Measurements from ENCODE around the gene ANO10. TPM values are rescaled to one million over a fixed set of nuclear protein-coding genes. Genes with fewer than 3 reads are reported as not detected.
A peak's percentile ranks its signal among the peaks of the same experiment; 100 is the strongest.

The ANO10 gene
- total RNA-seq, 2 donors from 2014 or later = 83.8 to 112 TPM

DNA sequence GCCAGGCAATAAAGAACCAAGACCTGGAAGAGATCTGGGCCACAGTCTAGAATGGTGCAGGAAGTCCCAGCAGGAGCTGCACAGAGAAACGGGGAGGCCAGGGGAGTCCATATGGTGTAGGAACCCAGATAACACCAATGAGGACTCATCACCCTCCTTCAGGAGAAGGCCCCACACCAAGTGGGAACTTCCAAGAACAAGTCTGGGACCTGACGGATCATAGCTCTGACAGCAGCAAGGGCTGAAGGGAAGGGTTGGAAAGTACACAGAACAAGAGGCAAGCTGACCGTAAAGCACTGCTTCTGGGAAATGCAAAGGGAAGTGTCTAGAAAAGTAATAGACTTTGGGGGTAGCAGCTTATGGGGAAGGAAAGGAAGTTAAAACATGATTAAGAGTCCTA lies 34.5 kb downstream of the ANO10 start:
- no peak for TF ChIP-seq CTCF (conservative IDR thresholded peaks at IDR 0.05)
- no peak overlapping the region for H3K9ac ChIP-seq (ENCODE audit: extremely low read depth, low read length, poor library complexity, severe bottlenecking)
- Mint-ChIP-seq H3K36me3 (ENCODE audit: low read depth) (peaks cover 57% of the 10 kb centered on the region), H3K4me3 (no peak overlapping the region), H3K27ac (no peak overlapping the region), H3K9me3 (peaks cover 21% of the 10 kb centered on the region), H3K4me1 (peaks cover 13% of the 10 kb centered on the region), H3K27me3 (ENCODE audit: insufficient read depth) (no peaks in the 10 kb centered on the region)
- DNase-seq = no peak
- H3K4me1 ChIP-seq (ENCODE audit: control insufficient read depth, insufficient read depth, low read length) = no peaks in the 10 kb centered on the region
- H3K9me3 ChIP-seq (ENCODE audit: control insufficient read depth, low read length) = peaks cover 44% of the 10 kb centered on the region
- H3K36me3 ChIP-seq (ENCODE audit: control insufficient read depth, insufficient read depth, low read length) = peaks cover 45% of the 10 kb centered on the region
- no peak overlapping the region for H3K4me3 ChIP-seq (ENCODE audit: low read length)
- WGBS, 2 experiments (ENCODE audit: insufficient coverage in 1 of 2, insufficient read length in 1 of 2) = 90 to 94% methylated on average over 3 of the region's 3 CpGs
- H3K27me3 ChIP-seq (ENCODE audit: control insufficient read depth, insufficient read depth, low read length, poor library complexity, severe bottlenecking) = no peaks in the 10 kb centered on the region
- no peak overlapping the region for H3K27ac ChIP-seq (ENCODE audit: low read depth, low read length)

DNA sequence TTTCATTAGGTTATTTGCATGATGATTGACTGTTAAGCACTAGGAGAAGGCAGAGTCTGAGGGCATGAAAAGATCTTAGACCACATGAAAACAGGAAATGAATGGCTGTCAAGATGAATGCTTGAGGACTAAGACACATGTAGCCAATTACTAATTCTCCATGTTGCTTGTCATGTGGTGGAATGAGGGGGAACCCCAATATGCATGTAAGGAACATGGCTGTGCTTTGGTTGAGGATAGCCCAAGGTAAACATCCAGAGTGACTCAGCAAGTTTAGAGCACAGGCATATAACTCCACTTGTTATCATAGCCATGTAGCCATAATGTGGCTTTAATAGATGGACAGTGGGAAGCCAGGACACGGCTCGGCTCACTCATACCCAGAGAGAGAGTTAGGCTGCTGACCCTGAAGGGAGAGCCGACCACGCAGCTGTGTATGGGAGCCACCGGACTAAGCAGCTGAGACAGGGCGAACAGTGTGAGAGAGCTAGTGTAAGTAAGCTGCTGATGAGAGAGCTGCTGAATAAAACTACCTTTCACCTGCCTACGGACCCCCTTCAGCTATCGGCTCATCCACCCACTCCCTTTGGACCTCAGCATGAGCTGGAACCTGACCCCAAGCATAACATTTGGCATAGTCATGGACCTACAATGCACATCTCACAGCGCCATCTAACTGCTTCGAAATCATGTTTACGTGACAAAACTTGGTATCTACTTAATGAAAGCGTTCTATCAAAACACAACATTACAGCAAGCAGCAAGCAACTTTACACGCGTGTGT lies 37.6 kb downstream of the ANO10 start:
- 91 to 96% methylated on average over 8 to 14 of the region's 14 CpGs for WGBS, 2 experiments (ENCODE audit: insufficient coverage in 1 of 2, insufficient read length in 1 of 2)
- H3K27ac Mint-ChIP-seq = peak overlapping the region; percentile 65
- TF ChIP-seq CTCF (conservative IDR thresholded peaks at IDR 0.05) = no peak
- Histone ChIP-seq H3K4me1 (ENCODE audit: control insufficient read depth, insufficient read depth, low read length) (no peaks in the 10 kb centered on the region), H3K4me3 (ENCODE audit: low read length) (no peak overlapping the region), H3K9me3 (ENCODE audit: control insufficient read depth, low read length) (peaks cover 26% of the 10 kb centered on the region), H3K27ac (ENCODE audit: low read depth, low read length) (no peak overlapping the region), H3K36me3 (ENCODE audit: control insufficient read depth, insufficient read depth, low read length) (peaks cover 36% of the 10 kb centered on the region), H3K27me3 (ENCODE audit: control insufficient read depth, insufficient read depth, low read length, poor library complexity, severe bottlenecking) (no peaks in the 10 kb centered on the region), H3K9ac (ENCODE audit: extremely low read depth, low read length, poor library complexity, severe bottlenecking) (no peak overlapping the region)
- no peak for DNase-seq
- no peak overlapping the region for H3K4me3 Mint-ChIP-seq
- peaks cover 49% of the 10 kb centered on the region for H3K36me3 Mint-ChIP-seq (ENCODE audit: low read depth)
- peaks cover 4% of the 10 kb centered on the region for H3K9me3 Mint-ChIP-seq
- no peaks in the 10 kb centered on the region for H3K27me3 Mint-ChIP-seq (ENCODE audit: insufficient read depth)
- H3K4me1 Mint-ChIP-seq = peaks cover 15% of the 10 kb centered on the region

DNA sequence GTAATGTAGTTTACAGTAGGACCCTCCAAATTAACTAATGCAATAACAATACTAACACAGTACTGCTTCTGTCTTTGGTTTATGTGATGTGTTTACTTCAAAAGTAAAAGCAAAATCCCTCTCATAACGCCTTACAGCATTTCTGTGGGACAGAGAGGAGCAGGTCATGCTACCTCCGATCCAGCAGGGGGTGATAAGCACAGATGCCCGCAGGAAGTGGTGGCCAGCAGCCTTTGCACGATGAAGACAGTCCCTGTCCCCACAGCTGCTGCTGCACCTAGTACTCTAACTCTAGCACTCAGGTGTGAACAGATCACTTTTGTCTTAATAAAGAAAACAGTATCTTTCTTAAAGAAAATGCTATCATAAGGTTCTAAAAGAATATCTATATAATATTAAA lies 38.3 kb downstream of the ANO10 start:
- Mint-ChIP-seq H3K4me3 (no peak overlapping the region), H3K36me3 (ENCODE audit: low read depth) (peaks cover 41% of the 10 kb centered on the region), H3K27ac (no peak overlapping the region), H3K4me1 (peaks cover 15% of the 10 kb centered on the region), H3K27me3 (ENCODE audit: insufficient read depth) (no peaks in the 10 kb centered on the region), H3K9me3 (peaks cover 4% of the 10 kb centered on the region)
- peaks cover 26% of the 10 kb centered on the region for H3K9me3 ChIP-seq (ENCODE audit: control insufficient read depth, low read length)
- DNase-seq = no peak
- H3K27me3 ChIP-seq (ENCODE audit: control insufficient read depth, insufficient read depth, low read length, poor library complexity, severe bottlenecking) = no peaks in the 10 kb centered on the region
- no peak overlapping the region for H3K4me3 ChIP-seq (ENCODE audit: low read length)
- H3K9ac ChIP-seq (ENCODE audit: extremely low read depth, low read length, poor library complexity, severe bottlenecking) = no peak overlapping the region
- peak; percentile 53 for TF ChIP-seq CTCF (conservative IDR thresholded peaks at IDR 0.05)
- H3K27ac ChIP-seq (ENCODE audit: low read depth, low read length) = no peak overlapping the region
- peaks cover 29% of the 10 kb centered on the region for H3K36me3 ChIP-seq (ENCODE audit: control insufficient read depth, insufficient read depth, low read length)
- no peaks in the 10 kb centered on the region for H3K4me1 ChIP-seq (ENCODE audit: control insufficient read depth, insufficient read depth, low read length)
- 92 to 100% methylated on average over 1 to 4 of the region's 4 CpGs for WGBS, 2 experiments (ENCODE audit: insufficient coverage in 1 of 2, insufficient read length in 1 of 2)
